SKM-1 (cell line): Measurements from ENCODE around the gene SEC24D.

ENCODE experiments used
- DNase-seq: peaks from one replicate; lab custom pipeline; 2025; ENCODE audit not compliant: unreplicated experiment; lab: John Stamatoyannopoulos, UW

SEC24D gene

GRCh38 chr4:118776157-118776954, 59.6 kb downstream of the SEC24D start:
- no peak for DNase-seq

GRCh38 chr4:118775405-118775804, 60.5 kb downstream of the SEC24D start:
- no peak for DNase-seq

GRCh38 chr4:118774989-118775388, 60.9 kb downstream of the SEC24D start:
- no peak for DNase-seq

GRCh38 chr4:118774321-118774720, 61.6 kb downstream of the SEC24D start:
- DNase-seq, result no peak

- DNase-seq, result no peak
These were observed 62.5 kb downstream of the SEC24D start for GRCh38 chr4:118773429-118773792.

- no peak for DNase-seq
These were observed 63.0 kb downstream of the SEC24D start for GRCh38 chr4:118772767-118773428.

- peak; percentile 13 for DNase-seq
These were observed 63.7 kb downstream of the SEC24D start for GRCh38 chr4:118772081-118772766.

- no peak for DNase-seq
These were observed 65.2 kb downstream of the SEC24D start for GRCh38 chr4:118770741-118771187.

- no peak for DNase-seq
These were observed 66.8 kb downstream of the SEC24D start for GRCh38 chr4:118769161-118769560.

GRCh38 chr4:118767109-118767508, 68.8 kb downstream of the SEC24D start:
- DNase-seq, result no peak

GRCh38 chr4:118765399-118765798, 70.5 kb downstream of the SEC24D start:
- DNase-seq, result no peak

- DNase-seq, result no peak
These were observed 73.0 kb downstream of the SEC24D start for GRCh38 chr4:118762730-118763477.

GRCh38 chr4:118762155-118762554, 73.8 kb downstream of the SEC24D start:
- DNase-seq, result no peak

GRCh38 chr4:118761397-118762016, 74.4 kb downstream of the SEC24D start:
- DNase-seq, result no peak

- DNase-seq, result no peak
These were observed 75.4 kb downstream of the SEC24D start for GRCh38 chr4:118760493-118760892.

GRCh38 chr4:118760092-118760491, 75.8 kb downstream of the SEC24D start:
- DNase-seq, result no peak

GRCh38 chr4:118759481-118759880, 76.4 kb downstream of the SEC24D start:
- no peak for DNase-seq

GRCh38 chr4:118758293-118758692, 77.6 kb downstream of the SEC24D start:
- no peak for DNase-seq

GRCh38 chr4:118757761-118758251, 78.1 kb downstream of the SEC24D start:
- DNase-seq, result no peak

- DNase-seq, result no peak
These were observed 79.0 kb downstream of the SEC24D start for GRCh38 chr4:118756958-118757357.

- no peak for DNase-seq
These were observed 79.5 kb downstream of the SEC24D start for GRCh38 chr4:118756429-118756828.
